ENCODE results near the gene SCARB2. TPM values are rescaled to one million over a fixed set of nuclear protein-coding genes. Genes with fewer than 3 reads are reported as not detected.

The SCARB2 gene
- total RNA-seq, 1 donor from 2014 or later, result 173 TPM

- DNase-seq (ENCODE audit: low read depth) (no peak), FAIRE-seq (no peak)
- Histone ChIP-seq H3K4me3 (ENCODE audit: low read depth, low read length) (no peak overlapping the region), H3K27me3 (ENCODE audit: control insufficient read depth, insufficient read depth, low read length) (no peaks in the 10 kb centered on the region), H3K36me3 (ENCODE audit: control insufficient read depth, insufficient read depth, low read length) (no peaks in the 10 kb centered on the region)
- TF ChIP-seq, protein P1, sequence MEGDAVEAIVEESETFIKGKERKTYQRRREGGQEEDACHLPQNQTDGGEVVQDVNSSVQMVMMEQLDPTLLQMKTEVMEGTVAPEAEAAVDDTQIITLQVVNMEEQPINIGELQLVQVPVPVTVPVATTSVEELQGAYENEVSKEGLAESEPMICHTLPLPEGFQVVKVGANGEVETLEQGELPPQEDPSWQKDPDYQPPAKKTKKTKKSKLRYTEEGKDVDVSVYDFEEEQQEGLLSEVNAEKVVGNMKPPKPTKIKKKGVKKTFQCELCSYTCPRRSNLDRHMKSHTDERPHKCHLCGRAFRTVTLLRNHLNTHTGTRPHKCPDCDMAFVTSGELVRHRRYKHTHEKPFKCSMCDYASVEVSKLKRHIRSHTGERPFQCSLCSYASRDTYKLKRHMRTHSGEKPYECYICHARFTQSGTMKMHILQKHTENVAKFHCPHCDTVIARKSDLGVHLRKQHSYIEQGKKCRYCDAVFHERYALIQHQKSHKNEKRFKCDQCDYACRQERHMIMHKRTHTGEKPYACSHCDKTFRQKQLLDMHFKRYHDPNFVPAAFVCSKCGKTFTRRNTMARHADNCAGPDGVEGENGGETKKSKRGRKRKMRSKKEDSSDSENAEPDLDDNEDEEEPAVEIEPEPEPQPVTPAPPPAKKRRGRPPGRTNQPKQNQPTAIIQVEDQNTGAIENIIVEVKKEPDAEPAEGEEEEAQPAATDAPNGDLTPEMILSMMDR (IDR thresholded peaks at IDR 0.05; ENCODE audit: insufficient read depth, low read length, severe bottlenecking), result no peak
These were observed 1.5 kb upstream of the SCARB2 start for GRCh38 chr4:76215077-76215476.

GRCh38 chr4:76214177-76214675, 602 bp upstream of the SCARB2 start:
- DNase-seq (ENCODE audit: low read depth), result no peak
- Histone ChIP-seq H3K4me3 (ENCODE audit: low read depth, low read length) (peak overlapping the region; percentile 63), H3K36me3 (ENCODE audit: control insufficient read depth, insufficient read depth, low read length) (peaks cover 2% of the 10 kb centered on the region), H3K27me3 (ENCODE audit: control insufficient read depth, insufficient read depth, low read length) (no peaks in the 10 kb centered on the region)
- TF ChIP-seq, protein P1 (IDR thresholded peaks at IDR 0.05; ENCODE audit: insufficient read depth, low read length, severe bottlenecking), result no peak
- FAIRE-seq, result no peak

DNA sequence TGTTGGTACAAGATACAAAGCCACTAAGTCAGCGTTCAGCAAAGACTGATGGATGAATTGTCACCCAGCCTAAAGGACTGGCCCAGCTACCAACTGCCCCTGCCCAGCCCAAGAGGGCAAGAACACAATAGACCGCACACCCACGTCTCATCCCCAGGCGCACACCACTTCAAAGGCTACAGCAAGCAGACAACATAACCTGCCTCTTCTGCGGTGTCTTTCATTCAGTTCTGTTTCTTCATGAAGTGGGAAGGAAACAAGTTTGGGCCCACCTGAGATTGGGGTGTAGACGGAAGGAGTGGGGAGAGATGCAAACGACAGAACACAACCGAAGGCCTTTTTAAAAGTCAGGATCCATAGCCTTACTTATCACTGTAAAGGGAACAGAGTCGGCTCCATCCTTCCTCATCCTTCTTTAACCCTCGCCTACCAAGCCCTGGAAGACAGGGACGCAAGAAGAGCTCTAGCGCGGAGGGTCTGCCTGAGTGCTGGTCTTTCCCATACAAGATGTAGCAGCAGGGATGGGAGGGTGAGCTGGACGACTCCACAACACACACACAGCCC, 691 bp downstream of the SCARB2 start:
- TF ChIP-seq, protein P1 (IDR thresholded peaks at IDR 0.05; ENCODE audit: insufficient read depth, low read length, severe bottlenecking), result no peak
- DNase-seq (ENCODE audit: low read depth) (peak; percentile 37), FAIRE-seq (no peak)
- H3K27me3 ChIP-seq (ENCODE audit: control insufficient read depth, insufficient read depth, low read length), result no peaks in the 10 kb centered on the region
- peaks cover 2% of the 10 kb centered on the region for H3K36me3 ChIP-seq (ENCODE audit: control insufficient read depth, insufficient read depth, low read length)
- peak overlapping the region; percentile 63 for H3K4me3 ChIP-seq (ENCODE audit: low read depth, low read length)

DNA sequence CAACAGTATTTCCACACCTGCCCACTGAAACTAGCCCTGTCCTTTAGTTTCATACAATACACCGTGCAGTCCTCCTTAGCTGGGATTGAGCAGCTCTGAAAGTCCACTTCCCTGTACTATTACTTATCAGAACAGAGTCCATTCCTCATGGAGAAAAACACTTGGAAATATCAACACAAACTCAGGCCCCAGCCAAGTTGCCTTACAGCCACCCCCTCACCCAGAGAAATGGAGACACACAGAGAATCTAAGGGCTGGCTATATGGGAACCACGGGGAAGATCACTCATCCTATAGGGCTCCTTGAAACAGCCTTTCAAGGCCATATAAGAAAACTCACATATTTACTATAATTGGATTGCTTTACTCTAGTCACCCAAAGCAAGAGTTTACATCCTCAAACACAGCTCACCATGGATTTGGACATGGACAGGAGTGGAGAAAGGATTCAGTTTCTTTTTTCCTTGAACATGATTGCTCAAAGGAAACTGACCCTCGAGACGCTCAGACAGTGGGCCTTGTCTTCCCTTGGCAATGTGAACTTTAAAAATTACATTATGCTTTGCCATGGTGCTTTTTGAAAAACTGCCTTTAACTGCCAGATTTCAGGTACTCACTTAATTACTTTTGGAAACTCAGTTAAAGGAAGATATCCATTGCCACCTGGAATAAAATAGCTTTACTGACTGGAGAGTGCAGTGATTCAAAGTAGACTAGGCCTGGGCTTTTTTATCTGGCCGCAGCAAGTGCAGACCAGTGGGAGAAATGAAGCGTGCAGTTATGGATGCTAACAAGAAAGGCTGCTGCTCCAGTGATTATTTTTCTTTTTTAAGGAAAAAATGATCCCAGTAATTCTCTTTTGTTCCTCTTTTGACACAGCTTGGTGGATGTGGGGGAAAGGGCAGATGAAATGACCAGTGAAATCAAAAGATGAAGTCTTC, 1.6 kb downstream of the SCARB2 start:
- H3K27me3 ChIP-seq (ENCODE audit: control insufficient read depth, insufficient read depth, low read length), result no peaks in the 10 kb centered on the region
- TF ChIP-seq, protein P1 (IDR thresholded peaks at IDR 0.05; ENCODE audit: insufficient read depth, low read length, severe bottlenecking), result no peak
- DNase-seq (ENCODE audit: low read depth) (no peak), FAIRE-seq (no peak)
- peak overlapping the region; percentile 63 for H3K4me3 ChIP-seq (ENCODE audit: low read depth, low read length)
- peaks cover 2% of the 10 kb centered on the region for H3K36me3 ChIP-seq (ENCODE audit: control insufficient read depth, insufficient read depth, low read length)

- no peak for DNase-seq (ENCODE audit: low read depth)
- H3K36me3 ChIP-seq (ENCODE audit: control insufficient read depth, insufficient read depth, low read length), result peaks cover 2% of the 10 kb centered on the region
- H3K27me3 ChIP-seq (ENCODE audit: control insufficient read depth, insufficient read depth, low read length), result no peaks in the 10 kb centered on the region
- no peak for FAIRE-seq
- no peak overlapping the region for H3K4me3 ChIP-seq (ENCODE audit: low read depth, low read length)
- TF ChIP-seq, protein P1 (IDR thresholded peaks at IDR 0.05; ENCODE audit: insufficient read depth, low read length, severe bottlenecking), result no peak
These were observed 3.2 kb downstream of the SCARB2 start for GRCh38 chr4:76210452-76210851.
